OCI-LY3 (cell line): Measurements from ENCODE around the gene EXO5.
"Not testable (repeated sequence)": the region's sequence is repeated elsewhere in the genome, so short reads cannot be mapped to it uniquely, and the experiment has no call there.

Source experiments
- CTCF ChIP-seq: fragments of 200-600, 300-600 bp; sonication (generic); IDR thresholded peaks from 2 replicates; pipeline ENCODE4 v1.5.1; 2014; ENCODE audit warnings: antibody characterized with exemption, low read length, low read depth
- EZH2phosphoT487 ChIP-seq: fragments of 200-600 bp; shearing (Covaris generic); IDR thresholded peaks from 2 replicates; pipeline ENCODE4 v1.6.1; 2018; ENCODE audit warnings: antibody characterized with exemption, mixed run types, low read depth

- TF ChIP-seq CTCF, EZH2phosphoT487: not testable (repeated sequence)
These were observed 49.7 kb downstream of the EXO5 start for GRCh38 chr1:40558241-40558640.
